Right lobe of liver (tissue), 6 donors: Measurements from ENCODE around the gene DSE. TPM values are rescaled to one million over a fixed set of nuclear protein-coding genes. Genes with fewer than 3 reads are reported as not detected.
A peak's percentile ranks its signal among the peaks of the same experiment; 100 is the strongest.

Source experiments
- ATAC-seq, 4 donors: fragments of 200-7000 bp; cut with Tn5 transposase; one replicate each; pipeline ENCODE4 v1.9.1; 2020; ENCODE audit warnings: mild to moderate bottlenecking in 4 of 4, moderate library complexity in 4 of 4
- DNase-seq, 3 donors: peaks; one replicate each; pipeline ENCODE4 v3.0.0-alpha.2; 2020
- H3K27ac ChIP-seq, 3 donors: fragments of 200-600 bp; one replicate each; pipeline ENCODE4 v1.8.0; 2022
- H3K27me3 ChIP-seq, 2 donors: fragments of 200-600 bp; one replicate each; pipeline ENCODE4 v1.8.0; 2022
- H3K36me3 ChIP-seq, 4 donors: fragments of 200-600 bp; sonication (generic) in 1 of 4; one replicate each; pipeline versions ENCODE4 v1.5.1 to v1.8.0; 2017 to 2022; ENCODE audit warnings: control low read depth in 1 of 4
- H3K4me1 ChIP-seq, 4 donors: fragments of 200-600 bp; sonication (generic) in 1 of 4; one replicate each; pipeline versions ENCODE4 v1.5.1 to v1.8.0; 2017 to 2022; ENCODE audit warnings: control low read depth in 1 of 4
- H3K4me3 ChIP-seq, 3 donors: fragments of 200-600 bp; one replicate each; pipeline ENCODE4 v1.8.0; 2022
- H3K9me3 ChIP-seq, 4 donors: fragments of 200-600 bp; sonication (generic) in 1 of 4; one replicate each; pipeline versions ENCODE4 v1.5.1 to v1.8.0; 2017 to 2022; ENCODE audit warnings: control low read depth in 1 of 4
- POLR2A ChIP-seq: fragments of 450-650 bp; IDR thresholded peaks from one replicate; pipeline ENCODE4 v1.6.1; 2017; ENCODE audit warnings: antibody characterized with exemption, mild to moderate bottlenecking
- WGBS: methylation state at CpG from one replicate; pipeline ENCODE4 v1.1.6; 2018; ENCODE audit warnings: low coverage, low lambda C conversion rate; ENCODE audit not compliant: insufficient coverage; ENCODE audit errors: missing lambda C conversion rate; 5-methylcytosine and 5-hydroxymethylcytosine counted together
- intact Hi-C, 2 donors: fragments of 100-400 bp; cut with DNase I; formaldehyde crosslinking; loops; one replicate each; pipeline versions ENCODE4 v1.11.2 to v1.14.1; 2022
- total RNA-seq, 6 experiments: library from RNA; depleted of rRNA in 2 of 6; stranded (reverse); fragments of >200 nt in 2 of 6; fragmentation: NEBNext Ultra II Directional in 3 of 6; extraction: Animal tissue kit (Norgen Biotek cat#: 25700) in 3 of 6; gene quantifications; one replicate each; pipeline versions ENCODE4 v1.1.0 to v1.2.4, GENCODE V29; 2016 to 2023
- TF ChIP-seq, protein P1 (sequence below), 4 donors: fragments of 200-600 bp in 3 of 4; fragments of 450-650 bp in 1 of 4; IDR thresholded peaks; one replicate each; pipeline versions ENCODE4 v1.5.1 to v1.8.0; 2016 to 2022; ENCODE audit warnings: antibody characterized with exemption in 4 of 4, mild to moderate bottlenecking in 2 of 4
- donor health status: DM: no; HTN: yes; CAD: no.
- donor health status: DM: no; HTN: no; CAD: no.
- donor health status: DM: no; HTN: no; CAD: no.
- donor health status: DM: no; HTN: yes; CAD: no.
- donor health status: DM: no; HTN: yes; CAD: no.

DSE gene
- total RNA-seq, 6 experiments from 2014 or later, result 8.2 to 17.4 (median 12.2) TPM

DNA sequence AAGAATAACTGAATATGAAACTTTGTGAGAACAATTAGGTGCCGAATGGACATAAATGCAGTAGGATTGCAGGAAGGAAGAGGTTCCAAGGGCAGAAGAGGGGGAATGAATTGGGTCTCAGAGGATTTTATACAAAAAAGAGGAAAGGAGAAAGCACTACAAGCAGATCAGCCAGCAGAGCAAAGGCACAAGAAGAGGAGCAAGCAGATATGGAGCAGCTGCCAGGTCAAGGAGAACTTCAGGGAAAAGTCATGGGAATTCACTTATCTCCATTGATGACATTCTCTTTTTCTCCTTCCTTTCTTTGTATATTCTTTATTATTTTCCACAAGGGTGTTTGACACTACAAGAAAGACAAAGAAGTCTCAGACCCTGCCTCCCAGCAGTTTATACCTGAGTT is 9.6 kb downstream of the DSE start:
- intact Hi-C loops, result no loop called here
- Histone ChIP-seq H3K27me3 (no peaks in the 10 kb centered on the region), H3K9me3 (no peaks in the 10 kb centered on the region), H3K36me3 (no peaks in the 10 kb centered on the region), H3K27ac (no peak overlapping the region), H3K4me3 (no peak overlapping the region), H3K4me1 (no peaks in the 10 kb centered on the region)
- 53% methylated on average over 1 of the region's 1 CpG for WGBS
- ATAC-seq, result no peak
- DNase-seq, result no peak
- TF ChIP-seq, protein P1, sequence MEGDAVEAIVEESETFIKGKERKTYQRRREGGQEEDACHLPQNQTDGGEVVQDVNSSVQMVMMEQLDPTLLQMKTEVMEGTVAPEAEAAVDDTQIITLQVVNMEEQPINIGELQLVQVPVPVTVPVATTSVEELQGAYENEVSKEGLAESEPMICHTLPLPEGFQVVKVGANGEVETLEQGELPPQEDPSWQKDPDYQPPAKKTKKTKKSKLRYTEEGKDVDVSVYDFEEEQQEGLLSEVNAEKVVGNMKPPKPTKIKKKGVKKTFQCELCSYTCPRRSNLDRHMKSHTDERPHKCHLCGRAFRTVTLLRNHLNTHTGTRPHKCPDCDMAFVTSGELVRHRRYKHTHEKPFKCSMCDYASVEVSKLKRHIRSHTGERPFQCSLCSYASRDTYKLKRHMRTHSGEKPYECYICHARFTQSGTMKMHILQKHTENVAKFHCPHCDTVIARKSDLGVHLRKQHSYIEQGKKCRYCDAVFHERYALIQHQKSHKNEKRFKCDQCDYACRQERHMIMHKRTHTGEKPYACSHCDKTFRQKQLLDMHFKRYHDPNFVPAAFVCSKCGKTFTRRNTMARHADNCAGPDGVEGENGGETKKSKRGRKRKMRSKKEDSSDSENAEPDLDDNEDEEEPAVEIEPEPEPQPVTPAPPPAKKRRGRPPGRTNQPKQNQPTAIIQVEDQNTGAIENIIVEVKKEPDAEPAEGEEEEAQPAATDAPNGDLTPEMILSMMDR (IDR thresholded peaks at IDR 0.05), result no peak
- TF ChIP-seq POLR2A, result no peak

DNA sequence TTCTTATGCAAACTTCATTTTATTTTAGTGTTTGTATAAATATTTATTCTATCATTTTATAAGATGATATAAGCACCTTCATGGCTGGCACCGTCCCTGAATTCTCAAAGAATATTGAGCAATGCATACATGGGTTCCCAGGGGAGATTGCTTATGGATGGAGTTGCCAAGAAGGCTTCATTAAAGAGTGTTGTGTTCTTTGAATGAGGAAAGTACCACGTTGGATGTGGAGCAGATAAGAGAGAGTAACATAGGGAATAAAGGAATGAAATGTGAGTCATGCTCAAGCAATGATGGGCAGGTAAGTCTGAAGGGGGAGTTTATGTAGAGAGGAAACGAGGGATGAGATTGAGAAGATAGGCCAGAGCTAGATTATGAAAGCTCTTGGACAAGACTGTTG is 10.3 kb downstream of the DSE start:
- 69% methylated on average over 3 of the region's 3 CpGs for WGBS
- ATAC-seq (no peak), DNase-seq (no peak)
- Histone ChIP-seq H3K9me3 (no peaks in the 10 kb centered on the region), H3K27ac (no peak overlapping the region), H3K4me1 (no peaks in the 10 kb centered on the region), H3K27me3 (no peaks in the 10 kb centered on the region), H3K36me3 (no peaks in the 10 kb centered on the region), H3K4me3 (no peak overlapping the region)
- TF ChIP-seq, protein P1 (IDR thresholded peaks at IDR 0.05), result no peak
- no peak for TF ChIP-seq POLR2A
- intact Hi-C loops, result no loop called here

DNA sequence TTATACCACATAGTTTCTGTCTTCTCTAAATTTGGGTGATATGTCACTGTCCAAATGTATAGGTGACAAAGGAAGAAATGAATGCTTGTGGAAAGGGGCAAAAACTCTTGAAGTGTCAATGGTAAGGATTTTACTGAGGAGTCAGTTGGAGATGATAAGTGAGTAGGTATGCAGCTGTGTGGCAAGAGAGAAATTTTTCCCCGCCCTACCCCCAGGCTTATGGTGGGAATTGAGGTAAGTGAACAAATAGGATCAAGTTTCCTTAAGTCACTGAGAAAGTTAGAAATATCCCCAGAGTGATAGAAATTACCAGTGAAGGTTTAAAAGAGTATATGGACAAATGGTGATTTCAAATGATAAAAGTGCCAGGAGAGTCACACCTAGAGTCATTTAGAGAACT is 11.8 kb downstream of the DSE start:
- Histone ChIP-seq H3K4me1 (no peaks in the 10 kb centered on the region), H3K27ac (no peak overlapping the region), H3K36me3 (no peaks in the 10 kb centered on the region), H3K4me3 (no peak overlapping the region), H3K27me3 (no peaks in the 10 kb centered on the region), H3K9me3 (no peaks in the 10 kb centered on the region)
- TF ChIP-seq, protein P1 (IDR thresholded peaks at IDR 0.05), result no peak
- TF ChIP-seq POLR2A, result no peak
- WGBS, result 100% methylated on average over 1 of the region's 1 CpG
- intact Hi-C loops, result no loop called here
- no peak for DNase-seq
- ATAC-seq, result no peak

DNA sequence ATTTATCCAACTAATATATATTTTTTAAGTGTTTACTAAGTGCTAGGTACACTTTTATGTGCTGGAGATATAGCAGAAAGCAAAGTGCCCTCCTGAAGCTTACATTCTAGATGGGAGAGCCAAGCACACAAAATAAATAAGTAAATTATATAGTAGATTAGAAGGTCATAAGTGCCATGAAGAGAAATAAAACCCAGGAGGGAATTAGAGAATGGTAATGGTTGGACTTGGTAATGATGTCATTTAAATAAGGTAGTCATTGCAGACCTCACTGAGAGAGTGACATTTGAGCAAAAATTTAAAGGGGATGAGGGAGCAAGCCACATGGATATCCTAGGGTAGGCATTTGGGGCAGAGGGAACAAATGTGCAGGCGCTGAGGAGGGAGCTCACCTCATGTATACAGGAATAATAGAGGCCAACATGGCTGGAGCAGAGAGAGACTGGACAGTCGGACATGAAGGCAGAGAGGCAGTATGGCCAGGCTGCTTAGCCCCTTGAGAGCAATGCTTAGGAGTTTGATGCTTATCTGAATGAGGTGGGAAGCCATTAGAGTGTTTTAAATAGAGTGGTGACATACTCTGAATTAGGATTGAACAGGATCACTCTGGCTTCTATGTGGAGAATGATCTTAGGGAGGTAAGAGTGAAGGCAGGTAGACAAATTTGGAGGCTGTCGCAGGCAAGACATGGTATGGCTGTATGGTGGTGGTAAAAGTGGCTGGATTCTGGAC is 14.1 kb downstream of the DSE start:
- peaks cover 0 to 4% (median 0%) of the 10 kb centered on the region in 4 donors for H3K4me1 ChIP-seq
- H3K9me3 ChIP-seq, result no peaks in the 10 kb centered on the region
- no peaks in the 10 kb centered on the region for H3K36me3 ChIP-seq
- TF ChIP-seq, protein P1 (IDR thresholded peaks at IDR 0.05), result no peak
- TF ChIP-seq POLR2A, result no peak
- ATAC-seq (no peak), DNase-seq (no peak)
- no peak overlapping the region for H3K4me3 ChIP-seq
- no peaks in the 10 kb centered on the region for H3K27me3 ChIP-seq
- H3K27ac ChIP-seq, result no peak overlapping the region
- 91% methylated on average over 3 of the region's 3 CpGs for WGBS
- intact Hi-C loops, result no loop called here

DNA sequence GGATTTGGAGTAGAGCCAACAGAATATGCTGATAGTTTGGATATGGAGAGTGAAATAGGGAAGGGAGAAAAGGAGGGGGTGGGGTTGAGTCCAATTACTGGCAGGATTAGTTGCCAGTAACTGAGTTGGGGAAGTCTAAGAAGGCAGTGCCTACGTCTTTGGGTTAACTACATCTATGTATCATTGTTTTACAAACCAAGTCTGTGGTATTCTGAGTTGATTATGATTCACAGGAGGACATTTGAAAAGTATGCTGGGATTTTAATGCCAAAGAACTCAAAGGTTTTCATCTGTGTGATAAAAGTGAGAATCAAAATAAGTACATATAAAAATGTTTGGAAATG is 14.7 kb downstream of the DSE start:
- Histone ChIP-seq H3K4me1 (peaks cover 0 to 4% (median 0%) of the 10 kb centered on the region in 4 donors), H3K4me3 (no peak overlapping the region), H3K27ac (no peak overlapping the region), H3K36me3 (no peaks in the 10 kb centered on the region), H3K9me3 (no peaks in the 10 kb centered on the region), H3K27me3 (no peaks in the 10 kb centered on the region)
- DNase-seq (no peak), ATAC-seq (peak in 2 of 4 donors; percentile 31 to 50)
- TF ChIP-seq, protein P1 (IDR thresholded peaks at IDR 0.05), result no peak
- no peak for TF ChIP-seq POLR2A
- no CpG with 5 or more reads among the region's 1 CpG for WGBS
- intact Hi-C loops, result no loop called here
